Activated effector memory CD4-positive, alpha-beta T cell treated with anti-CD3 and anti-CD28 coated beads, Interleukin-2, amount 50 U/mL, for 16 hours (primary cell): Measurements from ENCODE around the gene FOXN3.

ENCODE experiments used
- DNase-seq: peaks from one replicate; pipeline ENCODE4 v3.0.0-alpha.2; 2020

FOXN3 gene

GRCh38 chr14:89246290-89246689 is 170.7 kb downstream of the FOXN3 start:
- DNase-seq, result no peak

GRCh38 chr14:89245802-89246201 is 171.2 kb downstream of the FOXN3 start:
- DNase-seq, result no peak

- DNase-seq, result no peak
Measured at GRCh38 chr14:89244720-89245119, 172.3 kb downstream of the FOXN3 start.

GRCh38 chr14:89243741-89244140 is 173.3 kb downstream of the FOXN3 start:
- DNase-seq, result no peak

GRCh38 chr14:89243286-89243685 is 173.7 kb downstream of the FOXN3 start:
- no peak for DNase-seq

- DNase-seq, result no peak
Measured at GRCh38 chr14:89242652-89243279, 174.3 kb downstream of the FOXN3 start.

GRCh38 chr14:89241934-89242651 is 174.9 kb downstream of the FOXN3 start:
- DNase-seq, result no peak

- DNase-seq, result no peak
Measured at GRCh38 chr14:89241257-89241656, 175.8 kb downstream of the FOXN3 start.

- no peak for DNase-seq
Measured at GRCh38 chr14:89240414-89240813, 176.6 kb downstream of the FOXN3 start.

GRCh38 chr14:89239023-89239422 is 178.0 kb downstream of the FOXN3 start:
- no peak for DNase-seq

GRCh38 chr14:89237921-89238529 is 179.0 kb downstream of the FOXN3 start:
- DNase-seq, result no peak

- no peak for DNase-seq
Measured at GRCh38 chr14:89236851-89237250, 180.2 kb downstream of the FOXN3 start.

- DNase-seq, result no peak
Measured at GRCh38 chr14:89233184-89233583, 183.8 kb downstream of the FOXN3 start.

GRCh38 chr14:89232265-89233070 is 184.6 kb downstream of the FOXN3 start:
- no peak for DNase-seq

GRCh38 chr14:89231426-89232113 is 185.5 kb downstream of the FOXN3 start:
- no peak for DNase-seq

- no peak for DNase-seq
Measured at GRCh38 chr14:89228921-89229639, 188.0 kb downstream of the FOXN3 start.

- DNase-seq, result no peak
Measured at GRCh38 chr14:89227496-89227836, 189.6 kb downstream of the FOXN3 start.

- DNase-seq, result no peak
Measured at GRCh38 chr14:89226801-89227495, 190.1 kb downstream of the FOXN3 start.

GRCh38 chr14:89225607-89226006 is 191.4 kb downstream of the FOXN3 start:
- no peak for DNase-seq

- DNase-seq, result no peak
Measured at GRCh38 chr14:89221109-89221810, 195.8 kb downstream of the FOXN3 start.

GRCh38 chr14:89219051-89219450 is 198.0 kb downstream of the FOXN3 start:
- no peak for DNase-seq
